Chondrocyte (in vitro differentiated cells): Measurements from ENCODE around the gene HOXC6. TPM values are rescaled to one million over a fixed set of nuclear protein-coding genes. Genes with fewer than 3 reads are reported as not detected.

ENCODE experiments used
- DNase-seq: peaks from one replicate; pipeline ENCODE4 v3.0.0; 2021; ENCODE audit warnings: mixed read lengths, low spot score
- H3K27ac Mint-ChIP-seq: one replicate; pipeline ENCODE4 v1.8.0; 2021; ENCODE audit warnings: mild to moderate bottlenecking, moderate library complexity, mixed read lengths; ENCODE audit not compliant: unreplicated experiment
- H3K27me3 Mint-ChIP-seq: 2 replicates; pipeline ENCODE4 v1.8.0; 2021; ENCODE audit warnings: low read depth, mixed read lengths
- H3K36me3 Mint-ChIP-seq: 2 replicates; pipeline ENCODE4 v1.8.0; 2021; ENCODE audit warnings: low read depth, mixed read lengths
- H3K4me1 Mint-ChIP-seq: 2 replicates; pipeline ENCODE4 v1.8.0; 2021; ENCODE audit warnings: low read depth, mild to moderate bottlenecking, mixed read lengths
- H3K4me3 Mint-ChIP-seq: one replicate; pipeline ENCODE4 v1.8.0; 2021; ENCODE audit warnings: mild to moderate bottlenecking, moderate library complexity, mixed read lengths; ENCODE audit not compliant: unreplicated experiment
- H3K9me3 Mint-ChIP-seq: 2 replicates; pipeline ENCODE4 v1.8.0; 2021; ENCODE audit warnings: low read depth, mixed read lengths
- total RNA-seq: library from RNA; stranded (reverse); gene quantifications from 3 replicates; pipeline ENCODE4 v1.2.1, GENCODE V29; 2021
- TF ChIP-seq, protein P1 (sequence below): fragments of 200-600 bp; sonication (generic); IDR thresholded peaks from 2 replicates; pipeline ENCODE4 v1.5.0; 2021; ENCODE audit warnings: antibody characterized with exemption, mild to moderate bottlenecking, moderate library complexity

Gene HOXC6
- total RNA-seq, 1 donor from 2014 or later: not detected

DNA sequence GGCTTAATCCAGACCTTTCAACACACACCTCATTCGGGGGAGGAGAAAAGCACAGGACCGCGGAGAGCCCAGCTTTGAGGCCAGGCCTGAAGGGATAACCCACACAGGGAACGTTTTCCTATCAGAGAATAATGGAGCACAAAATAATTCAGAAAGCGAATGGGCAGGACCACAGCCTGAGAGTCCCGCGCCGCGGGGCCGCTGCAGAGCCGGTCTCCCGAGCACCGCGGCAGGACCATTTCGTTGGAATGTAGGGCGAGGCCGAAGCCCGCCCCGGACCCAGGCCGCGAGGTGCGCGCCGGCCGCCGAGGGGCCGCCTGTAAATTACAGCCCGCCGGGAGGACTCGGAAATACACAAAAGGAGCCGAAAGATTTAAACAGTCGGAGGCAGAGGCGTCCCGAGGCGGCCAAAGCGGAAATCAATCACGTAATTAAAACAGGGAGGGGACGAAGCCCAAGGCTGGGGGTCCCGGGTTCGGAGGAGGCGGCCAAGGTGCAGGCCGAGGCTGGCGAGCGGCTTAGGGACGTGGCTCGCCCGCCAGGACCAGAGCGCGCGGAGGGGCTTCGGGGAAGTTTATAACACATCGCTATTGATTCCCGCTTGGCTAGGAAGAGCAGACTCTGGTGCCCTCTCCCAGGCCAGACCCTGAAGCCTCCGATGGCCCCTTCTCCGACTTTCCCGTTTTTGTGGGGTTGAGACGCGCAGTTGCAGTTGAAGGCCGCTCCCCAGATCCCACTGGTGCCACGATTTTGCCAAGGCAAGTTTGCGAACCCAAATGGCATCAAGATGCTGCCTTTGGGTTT, 19.1 kb downstream of the HOXC6 start:
- Mint-ChIP-seq H3K4me3 (peak overlapping the region; percentile 6), H3K36me3 (no peaks in the 10 kb centered on the region), H3K27me3 (peaks cover 88% of the 10 kb centered on the region), H3K9me3 (no peaks in the 10 kb centered on the region), H3K27ac (no peak overlapping the region), H3K4me1 (no peaks in the 10 kb centered on the region)
- no peak for DNase-seq
- TF ChIP-seq, protein P1, sequence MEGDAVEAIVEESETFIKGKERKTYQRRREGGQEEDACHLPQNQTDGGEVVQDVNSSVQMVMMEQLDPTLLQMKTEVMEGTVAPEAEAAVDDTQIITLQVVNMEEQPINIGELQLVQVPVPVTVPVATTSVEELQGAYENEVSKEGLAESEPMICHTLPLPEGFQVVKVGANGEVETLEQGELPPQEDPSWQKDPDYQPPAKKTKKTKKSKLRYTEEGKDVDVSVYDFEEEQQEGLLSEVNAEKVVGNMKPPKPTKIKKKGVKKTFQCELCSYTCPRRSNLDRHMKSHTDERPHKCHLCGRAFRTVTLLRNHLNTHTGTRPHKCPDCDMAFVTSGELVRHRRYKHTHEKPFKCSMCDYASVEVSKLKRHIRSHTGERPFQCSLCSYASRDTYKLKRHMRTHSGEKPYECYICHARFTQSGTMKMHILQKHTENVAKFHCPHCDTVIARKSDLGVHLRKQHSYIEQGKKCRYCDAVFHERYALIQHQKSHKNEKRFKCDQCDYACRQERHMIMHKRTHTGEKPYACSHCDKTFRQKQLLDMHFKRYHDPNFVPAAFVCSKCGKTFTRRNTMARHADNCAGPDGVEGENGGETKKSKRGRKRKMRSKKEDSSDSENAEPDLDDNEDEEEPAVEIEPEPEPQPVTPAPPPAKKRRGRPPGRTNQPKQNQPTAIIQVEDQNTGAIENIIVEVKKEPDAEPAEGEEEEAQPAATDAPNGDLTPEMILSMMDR: no peak

DNA sequence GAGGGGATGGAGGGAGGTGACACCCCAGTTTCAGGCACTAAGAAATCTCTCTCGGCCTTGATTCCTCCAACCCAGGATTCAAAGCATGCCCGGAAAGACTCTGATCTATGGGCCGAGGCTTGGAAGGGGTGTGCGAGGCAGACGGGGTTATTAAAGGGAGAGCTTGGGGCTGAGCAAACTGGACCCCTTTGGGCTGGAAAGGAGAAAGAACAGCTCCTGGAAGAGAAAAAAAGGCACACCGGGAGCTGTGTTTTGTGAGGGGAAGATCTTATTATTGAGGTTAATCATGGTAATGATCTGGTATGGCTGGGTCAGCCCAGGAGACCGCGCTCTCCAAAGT, 19.7 kb downstream of the HOXC6 start:
- no peak overlapping the region for H3K27ac Mint-ChIP-seq
- no peaks in the 10 kb centered on the region for H3K4me1 Mint-ChIP-seq
- H3K9me3 Mint-ChIP-seq: no peaks in the 10 kb centered on the region
- H3K4me3 Mint-ChIP-seq: no peak overlapping the region
- DNase-seq: no peak
- H3K36me3 Mint-ChIP-seq: no peaks in the 10 kb centered on the region
- H3K27me3 Mint-ChIP-seq: peaks cover 87% of the 10 kb centered on the region
- TF ChIP-seq, protein P1: no peak

DNA sequence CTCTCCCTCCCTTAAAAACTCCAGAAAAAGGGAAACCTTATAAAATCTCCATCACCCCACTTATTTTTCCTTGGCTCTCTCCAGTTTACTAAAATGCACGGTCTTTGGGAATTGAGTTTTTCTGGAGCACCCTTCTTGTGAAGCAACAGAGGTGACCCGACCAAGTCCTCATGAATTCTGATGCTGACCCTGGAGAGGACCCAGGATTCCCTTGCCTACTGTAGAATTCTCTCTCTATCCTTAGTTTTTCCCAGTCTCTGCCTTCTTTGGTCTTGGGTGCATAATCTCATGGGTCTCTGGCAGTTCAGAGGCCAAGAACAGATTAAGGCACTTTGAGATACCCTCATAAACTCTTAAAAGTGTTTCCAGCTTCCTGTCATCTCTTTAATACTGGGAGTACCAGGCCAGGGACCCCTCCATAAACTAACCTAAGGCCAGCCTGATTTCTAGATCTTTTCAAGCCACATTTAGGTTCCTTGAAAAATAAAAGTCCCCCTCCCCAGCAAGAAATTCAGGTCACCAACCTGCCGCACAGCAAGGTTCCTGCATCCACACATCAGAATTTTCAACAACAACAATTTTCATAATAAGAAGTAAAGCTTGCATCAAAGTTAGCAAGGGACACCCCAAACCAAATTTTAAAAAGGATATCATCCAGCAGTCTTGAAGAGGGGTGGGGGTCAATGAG, 20.3 kb downstream of the HOXC6 start:
- no peaks in the 10 kb centered on the region for H3K9me3 Mint-ChIP-seq
- no peaks in the 10 kb centered on the region for H3K4me1 Mint-ChIP-seq
- no peaks in the 10 kb centered on the region for H3K36me3 Mint-ChIP-seq
- H3K27me3 Mint-ChIP-seq: peaks cover 87% of the 10 kb centered on the region
- H3K4me3 Mint-ChIP-seq: no peak overlapping the region
- DNase-seq: no peak
- TF ChIP-seq, protein P1: no peak
- H3K27ac Mint-ChIP-seq: no peak overlapping the region

DNA sequence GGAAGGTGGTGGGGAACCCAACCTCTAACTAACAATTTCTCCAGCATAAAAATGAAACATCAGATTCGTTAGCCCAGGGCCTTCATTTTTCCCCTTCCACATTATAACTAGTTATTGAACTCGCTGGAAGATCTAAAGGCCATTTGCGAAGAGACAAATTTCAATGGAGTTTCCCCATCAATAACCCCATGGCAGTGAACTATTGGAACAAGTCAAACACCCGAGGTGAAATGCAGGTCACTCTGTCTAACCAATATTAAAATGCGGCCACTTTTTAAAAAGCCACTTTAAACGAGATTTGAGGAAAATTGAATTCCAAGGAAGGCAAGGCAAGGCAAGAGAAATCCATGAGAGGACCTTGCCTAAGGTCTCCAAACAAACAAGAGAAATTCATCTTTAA, 20.9 kb downstream of the HOXC6 start:
- no peaks in the 10 kb centered on the region for H3K4me1 Mint-ChIP-seq

DNA sequence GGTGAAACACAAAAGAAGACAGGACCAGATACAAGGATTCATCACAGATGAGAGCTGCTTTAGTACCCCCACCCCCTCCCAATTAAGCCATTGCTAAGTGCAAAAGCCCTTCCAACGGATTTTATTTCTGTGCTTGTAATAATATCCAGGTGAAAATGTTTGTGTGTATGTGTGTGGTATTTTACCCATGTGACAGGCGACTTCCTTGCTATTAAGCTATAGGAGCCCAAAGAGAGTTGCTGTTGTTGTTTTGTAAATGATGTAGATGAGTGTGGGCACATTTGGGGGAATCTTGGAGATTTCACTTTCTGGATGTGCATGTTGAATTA, 22.2 kb downstream of the HOXC6 start:
- no peak overlapping the region for H3K27ac Mint-ChIP-seq
- no peak for DNase-seq
- H3K4me1 Mint-ChIP-seq: peaks cover 2% of the 10 kb centered on the region
- H3K36me3 Mint-ChIP-seq: no peaks in the 10 kb centered on the region
- TF ChIP-seq, protein P1: no peak
- H3K9me3 Mint-ChIP-seq: no peaks in the 10 kb centered on the region
- H3K4me3 Mint-ChIP-seq: no peak overlapping the region
- H3K27me3 Mint-ChIP-seq: peaks cover 83% of the 10 kb centered on the region

More for the DNA sequence above, 20.9 kb downstream of the HOXC6 start:
- H3K27me3 Mint-ChIP-seq: peaks cover 87% of the 10 kb centered on the region
- no peak for DNase-seq
- H3K27ac Mint-ChIP-seq: no peak overlapping the region
- no peak overlapping the region for H3K4me3 Mint-ChIP-seq
- H3K36me3 Mint-ChIP-seq: no peaks in the 10 kb centered on the region
- TF ChIP-seq, protein P1: no peak
- H3K9me3 Mint-ChIP-seq: no peaks in the 10 kb centered on the region
